Activated CD4-positive, alpha-beta T cell treated with anti-CD3 and anti-CD28 coated beads, Interleukin-2, amount 50 U/mL, for 16 hours (primary cell): ENCODE data around the gene SETBP1.
A peak's percentile ranks its signal among the peaks of the same experiment; 100 is the strongest.
"Not testable (repeated sequence)": the region's sequence is repeated elsewhere in the genome, so short reads cannot be mapped to it uniquely, and the experiment has no call there.

ENCODE experiments used
- DNase-seq: peaks from one replicate; pipeline ENCODE4 v3.0.0-alpha.2; 2020

Gene SETBP1

GRCh38 chr18:44708451-44709083, 27.9 kb downstream of the SETBP1 start:
- no peak for DNase-seq

GRCh38 chr18:44709307-44710126, 28.8 kb downstream of the SETBP1 start:
- DNase-seq, result peak; percentile 54

- DNase-seq, result no peak
Observed at GRCh38 chr18:44710931-44711330, 30.2 kb downstream of the SETBP1 start.

DNA sequence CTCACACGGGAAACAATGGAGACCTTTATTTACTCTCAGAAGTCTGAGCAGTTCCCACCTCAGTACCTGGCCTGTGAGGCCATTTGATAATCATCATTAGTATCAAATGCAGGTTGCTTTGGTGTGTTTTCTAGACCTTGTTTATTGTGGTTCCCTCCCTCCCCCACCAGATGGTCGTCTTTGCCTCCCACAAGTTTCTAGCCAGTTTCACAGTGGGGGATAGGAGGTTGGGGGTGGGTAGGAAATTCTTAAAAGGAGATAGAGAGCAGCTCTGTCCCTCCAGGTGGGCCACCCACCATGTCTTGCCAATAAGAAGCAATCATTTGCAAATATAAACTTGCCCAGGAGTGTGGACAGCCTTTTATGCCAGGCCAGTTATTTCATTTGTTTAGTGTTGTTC, 31.3 kb downstream of the SETBP1 start:
- DNase-seq, result no peak

- no peak for DNase-seq
Observed at GRCh38 chr18:44713435-44713834, 32.7 kb downstream of the SETBP1 start.

- no peak for DNase-seq
Observed at GRCh38 chr18:44714376-44714775, 33.7 kb downstream of the SETBP1 start.

DNA sequence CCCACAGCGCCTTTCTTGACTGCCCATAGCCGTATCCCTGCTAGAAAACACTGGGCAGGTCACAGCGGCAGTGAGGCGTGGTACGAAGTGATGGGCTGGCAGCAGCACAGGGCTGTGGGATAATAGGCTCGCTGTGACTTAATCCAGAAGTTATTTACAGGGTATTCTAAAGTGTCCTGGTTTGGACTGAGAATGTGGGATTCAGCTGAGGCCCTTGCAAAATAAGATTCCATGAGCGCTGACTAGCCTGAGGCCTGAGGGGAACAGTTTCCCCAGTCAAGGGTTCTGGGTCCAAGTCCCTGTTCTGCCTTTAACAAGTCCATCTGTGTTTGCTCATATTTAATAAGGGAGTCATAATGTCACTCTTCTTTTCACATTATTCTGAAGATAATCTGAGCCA, 34.6 kb downstream of the SETBP1 start:
- no peak for DNase-seq

DNA sequence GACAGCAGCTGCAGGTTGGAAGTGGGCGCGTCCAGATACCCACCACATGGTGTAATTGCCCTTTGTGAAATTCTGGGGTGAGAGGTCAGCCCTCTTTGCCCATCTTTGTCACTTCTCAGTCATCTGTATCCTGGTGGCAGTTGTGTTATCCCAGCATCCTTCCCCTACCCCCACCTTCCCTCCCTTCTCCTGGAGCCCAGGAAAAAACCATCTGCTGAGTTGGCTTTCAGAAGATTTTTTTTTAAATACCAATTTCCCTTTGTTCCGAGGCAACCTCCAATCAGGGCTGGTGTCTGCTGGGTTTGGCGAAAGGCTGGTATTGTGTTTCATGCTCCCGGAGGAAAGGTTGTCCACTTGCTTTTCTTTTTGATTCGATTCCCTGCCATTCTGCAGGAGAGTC, 35.2 kb downstream of the SETBP1 start:
- DNase-seq, result no peak

- DNase-seq, result peak; percentile 84
Observed at GRCh38 chr18:44716697-44717163, 36.0 kb downstream of the SETBP1 start.

GRCh38 chr18:44719519-44720060, 38.9 kb downstream of the SETBP1 start:
- DNase-seq, result no peak

- DNase-seq, result not testable (repeated sequence)
Observed at GRCh38 chr18:44721748-44722147, 41.1 kb downstream of the SETBP1 start.

DNA sequence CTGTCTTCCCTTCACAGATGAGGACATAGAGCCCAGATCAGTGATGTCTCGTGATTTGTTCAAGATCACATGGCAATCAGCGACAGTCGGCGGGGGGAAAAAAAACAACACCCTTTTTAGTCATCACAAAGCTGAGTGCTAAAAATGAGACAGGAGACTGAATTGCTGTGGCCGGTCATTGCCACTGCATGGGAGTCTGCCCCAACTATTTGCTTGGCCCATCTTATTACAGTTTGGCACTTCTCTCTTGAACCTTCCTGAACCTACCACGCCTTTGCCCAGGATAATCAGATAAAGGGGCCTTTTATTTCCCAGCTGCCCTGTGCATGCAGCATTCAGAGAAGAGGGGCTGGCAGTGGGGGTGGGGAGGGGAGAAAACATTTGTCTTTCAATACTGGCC, 42.7 kb downstream of the SETBP1 start:
- no peak for DNase-seq

GRCh38 chr18:44724105-44724778, 43.6 kb downstream of the SETBP1 start:
- peak; percentile 57 for DNase-seq

DNA sequence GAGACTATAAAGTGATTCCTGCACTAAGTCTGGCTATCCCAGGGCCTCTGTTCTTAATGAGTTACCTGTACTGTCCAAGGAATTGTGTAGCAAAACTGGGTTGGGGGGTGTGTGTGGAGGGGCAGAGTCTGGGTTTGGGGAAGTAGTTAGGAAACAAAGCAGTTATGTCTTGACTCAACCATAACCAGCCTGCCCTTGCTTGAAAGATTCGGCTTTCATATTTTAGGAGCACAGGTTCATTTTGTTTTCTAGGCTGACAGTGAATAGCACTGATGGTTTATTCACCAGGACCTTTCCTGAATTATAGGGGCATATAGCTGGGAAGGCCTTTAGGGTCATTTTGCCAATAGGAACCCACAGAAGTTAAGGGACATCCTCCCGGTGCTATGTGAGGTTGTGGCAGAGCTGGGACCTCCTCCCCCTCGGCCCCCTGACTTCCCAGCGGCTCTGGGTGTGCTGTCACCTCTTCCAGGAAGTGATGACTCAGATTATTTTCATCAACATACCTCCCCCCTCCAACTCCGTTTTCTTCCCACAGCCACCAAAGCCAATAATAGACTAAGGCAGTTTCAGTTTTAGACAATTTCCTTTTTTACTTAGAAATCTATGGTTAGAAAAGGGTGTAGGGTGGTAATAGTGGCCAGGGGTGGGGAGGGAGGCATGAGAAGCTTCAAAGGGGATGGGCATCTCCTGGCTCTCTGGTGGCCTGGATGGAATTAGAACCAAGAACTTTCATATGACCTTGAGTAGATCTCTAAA, 44.8 kb downstream of the SETBP1 start:
- DNase-seq, result peak; percentile 93

DNA sequence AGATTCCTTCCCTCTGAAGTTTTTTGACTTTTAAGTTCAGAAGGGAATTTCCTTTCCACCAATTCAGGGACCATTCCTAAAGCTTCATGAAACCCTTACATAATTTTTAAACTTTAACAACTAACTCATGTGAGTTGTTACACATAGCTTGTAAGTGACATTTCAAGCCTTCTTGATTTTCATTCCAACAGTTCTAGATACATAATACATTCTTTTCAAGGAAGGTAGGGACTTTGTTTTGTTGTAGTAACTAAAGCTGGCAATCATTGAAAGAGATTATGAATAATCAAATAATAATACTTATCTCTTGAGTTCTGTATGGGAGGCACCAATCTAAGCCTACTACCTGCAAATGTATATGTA, 45.4 kb downstream of the SETBP1 start:
- no peak for DNase-seq

DNA sequence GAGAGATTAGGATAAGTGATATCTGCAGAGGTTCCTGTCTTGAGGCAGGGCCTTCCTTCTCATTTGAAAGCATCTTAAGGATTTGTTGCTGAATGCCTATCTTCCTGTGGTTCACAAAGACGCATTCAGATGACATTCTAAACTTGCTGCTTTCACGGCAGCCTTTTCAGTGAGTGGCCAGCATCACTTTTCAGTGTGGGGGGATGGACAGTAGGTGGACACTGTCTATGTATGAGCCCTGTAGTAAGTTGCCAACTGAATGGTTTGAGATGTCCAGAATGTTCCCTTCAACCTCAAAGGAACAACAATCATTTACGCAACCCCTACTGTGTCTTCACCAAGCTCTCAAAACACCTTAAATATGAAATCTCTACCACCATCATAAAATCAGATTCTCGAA, 46.6 kb downstream of the SETBP1 start:
- no peak for DNase-seq

DNA sequence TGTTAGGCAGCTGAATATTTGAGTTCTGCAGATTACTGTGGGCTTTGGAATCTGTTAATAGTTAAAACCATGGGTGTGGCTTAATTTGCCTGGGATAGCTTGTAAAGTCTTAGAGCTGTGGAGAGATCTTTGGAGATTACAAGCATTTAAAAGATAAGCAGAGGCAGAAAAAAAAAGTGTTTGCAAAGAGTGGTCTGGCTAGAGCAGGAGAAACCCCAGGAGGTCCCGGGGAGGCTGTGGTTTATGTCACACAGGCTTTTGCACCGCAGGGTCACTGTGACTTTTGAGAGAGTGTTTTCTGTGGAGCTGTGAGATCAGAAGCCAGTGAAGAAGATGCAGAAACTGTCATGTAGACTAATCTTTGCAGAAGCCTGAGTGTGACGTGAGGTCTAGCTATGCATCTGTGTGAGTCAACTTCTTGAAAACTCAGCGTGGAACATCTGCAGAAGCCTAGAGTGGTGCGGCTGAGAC, 49.0 kb downstream of the SETBP1 start:
- peak; percentile 56 for DNase-seq

DNA sequence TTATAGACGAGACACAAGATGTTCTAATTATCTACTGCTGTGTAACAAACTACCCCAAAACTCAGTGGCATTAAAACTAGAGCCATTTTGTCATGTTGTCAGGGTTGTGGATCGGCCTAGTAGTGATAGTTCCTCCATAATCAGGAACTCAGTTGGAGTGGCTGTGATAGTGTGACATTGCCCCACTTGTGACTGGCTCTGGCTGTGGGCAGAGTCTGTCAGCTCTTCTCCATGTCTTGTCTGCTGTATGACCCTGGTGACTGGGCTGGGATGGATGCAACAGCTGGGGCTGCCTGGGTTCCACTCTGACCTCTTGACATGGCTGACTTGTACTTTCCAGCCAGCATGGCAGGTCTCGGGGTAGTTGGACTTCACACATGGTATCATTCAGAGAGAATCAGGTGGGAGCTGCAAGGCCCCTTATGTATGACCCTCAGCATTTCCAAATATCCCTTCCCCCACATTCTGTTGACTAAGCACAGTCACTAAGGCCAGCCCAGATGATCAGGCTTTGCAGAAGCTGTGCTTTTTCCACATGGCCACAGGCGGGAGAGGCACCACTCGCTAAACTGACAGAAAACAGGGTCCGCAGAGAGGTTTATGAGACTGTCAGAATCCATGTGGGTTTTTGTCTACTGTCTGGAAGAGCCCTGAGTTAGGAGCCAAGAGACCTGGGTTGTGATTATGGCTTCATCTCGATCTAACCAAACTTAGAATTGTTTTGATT, 50.3 kb downstream of the SETBP1 start:
- DNase-seq, result no peak

DNA sequence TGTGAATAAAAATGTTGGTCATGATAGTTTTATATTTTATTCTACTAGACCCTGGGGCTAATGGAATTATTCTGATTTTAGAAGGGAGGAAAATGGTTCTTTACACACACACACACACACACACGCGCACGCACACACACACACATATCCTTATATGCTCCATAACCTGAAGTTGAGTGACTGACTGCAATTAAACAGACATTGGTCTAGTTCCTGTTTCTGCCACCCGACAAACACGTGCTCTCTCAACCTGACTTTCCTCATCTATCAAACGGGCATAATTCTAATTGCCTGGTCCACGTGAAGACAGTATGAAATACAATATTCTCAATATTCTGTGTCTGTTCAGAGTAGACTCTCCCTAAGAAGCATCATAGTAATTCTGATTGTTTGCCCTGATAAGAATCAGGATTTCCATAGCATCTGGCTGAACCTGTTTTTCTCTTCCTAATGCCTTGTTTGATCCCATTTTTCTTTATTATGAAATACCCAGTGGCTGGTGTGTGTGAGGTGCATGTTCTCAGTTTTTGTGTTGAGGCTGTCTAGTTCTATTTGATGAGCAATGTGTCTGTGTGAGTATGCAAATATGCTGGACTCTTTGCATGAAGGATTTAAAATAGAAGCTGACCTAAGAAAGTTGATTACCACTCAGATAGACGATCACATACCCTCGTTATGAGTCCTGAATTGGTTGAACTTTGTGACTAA, 51.0 kb downstream of the SETBP1 start:
- DNase-seq, result no peak

- no peak for DNase-seq
Observed at GRCh38 chr18:44732238-44732563, 51.5 kb downstream of the SETBP1 start.

GRCh38 chr18:44732599-44732998, 51.9 kb downstream of the SETBP1 start:
- DNase-seq, result no peak
